ENCODE measurements around the gene FAHD2A. TPM values are rescaled to one million over a fixed set of nuclear protein-coding genes. Genes with fewer than 3 reads are reported as not detected.

Gene FAHD2A
- total RNA-seq, 2 experiments from 2014 or later = 34.8 to 38.2 TPM

- Mint-ChIP-seq H3K27me3 (peaks cover 2% of the 10 kb centered on the region), H3K4me1 (no peaks in the 10 kb centered on the region), H3K36me3 (no peaks in the 10 kb centered on the region), H3K27ac (no peak overlapping the region), H3K9me3 (no peaks in the 10 kb centered on the region), H3K4me3 (no peak overlapping the region)
- ATAC-seq (ENCODE audit: low read depth) (no peak), DNase-seq (no peak)
- POLR2A ChIA-PET = no interaction called here
These were observed 21.0 kb upstream of the FAHD2A start for GRCh38 chr2:95381212-95382191.

DNA sequence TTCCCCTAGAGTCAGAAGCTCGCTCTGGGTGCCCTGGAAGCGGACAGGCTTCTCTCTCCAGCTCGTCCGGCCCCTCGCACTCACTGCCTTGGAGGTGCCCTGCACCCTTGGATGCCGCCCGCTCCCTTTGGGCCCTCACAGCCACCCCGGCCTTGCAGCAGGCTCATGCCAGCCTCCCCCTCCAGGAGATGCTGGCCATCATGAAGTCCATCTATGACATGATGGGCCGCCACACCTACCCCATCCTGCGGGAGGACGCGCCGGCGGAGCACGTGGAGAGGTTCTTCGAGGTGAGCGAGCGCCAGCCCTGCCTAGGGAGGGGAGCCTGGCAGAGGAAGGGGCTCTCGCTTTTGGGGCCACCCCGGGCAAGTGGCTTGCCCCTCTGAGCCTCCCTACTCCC is 20.3 kb upstream of the FAHD2A start:
- DNase-seq (no peak), ATAC-seq (ENCODE audit: low read depth) (no peak)
- Mint-ChIP-seq H3K36me3 (no peaks in the 10 kb centered on the region), H3K4me1 (no peaks in the 10 kb centered on the region), H3K4me3 (no peak overlapping the region), H3K27ac (no peak overlapping the region), H3K27me3 (no peaks in the 10 kb centered on the region), H3K9me3 (no peaks in the 10 kb centered on the region)
- POLR2A ChIA-PET = no interaction called here

DNA sequence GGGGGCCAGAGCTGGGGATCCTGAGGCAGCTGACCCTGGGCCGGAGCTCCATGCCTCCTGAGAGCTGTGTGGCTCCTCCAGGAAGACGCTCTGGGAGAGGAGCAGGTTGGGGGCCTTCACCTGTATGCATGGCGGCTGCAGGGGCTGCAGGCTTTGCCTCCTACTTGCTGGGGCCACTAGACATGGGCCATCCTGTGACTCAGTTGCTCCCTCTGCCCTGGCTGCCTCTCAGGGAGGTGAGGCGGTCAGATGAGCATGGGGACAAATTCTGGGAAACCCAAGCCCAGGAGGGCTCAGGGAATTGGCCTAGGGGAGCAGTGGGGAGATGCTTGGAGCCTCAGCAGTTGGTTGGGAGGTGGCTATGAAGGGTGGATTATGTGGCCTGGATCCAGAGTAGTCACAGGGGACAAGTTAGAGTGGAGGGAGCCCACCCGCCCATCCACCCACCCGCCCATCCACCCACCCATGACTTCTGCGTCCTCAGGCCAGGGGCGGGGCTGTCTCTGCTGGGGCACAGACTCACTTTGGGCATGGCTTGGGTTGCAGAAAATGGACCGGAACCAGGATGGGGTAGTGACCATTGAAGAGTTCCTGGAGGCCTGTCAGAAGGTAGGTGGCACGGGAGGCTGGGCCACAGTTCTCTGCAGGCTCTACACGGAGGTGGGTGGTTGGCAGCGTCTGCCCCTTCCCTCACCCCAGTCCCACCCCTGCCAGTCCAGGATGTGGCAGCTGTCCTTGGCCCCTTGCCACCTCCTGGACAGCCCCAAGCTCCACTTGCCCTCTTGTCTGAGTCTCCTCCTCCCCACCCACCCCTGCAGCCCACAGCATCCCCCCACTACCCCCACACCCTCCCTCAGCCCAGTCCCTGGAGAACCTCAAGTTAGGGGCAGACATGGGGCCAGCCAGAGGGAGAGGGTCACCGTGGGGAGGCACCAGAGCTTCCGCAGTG is 19.5 kb upstream of the FAHD2A start:
- H3K4me1 Mint-ChIP-seq = no peaks in the 10 kb centered on the region
- DNase-seq (no peak), ATAC-seq (ENCODE audit: low read depth) (no peak)
- no peak overlapping the region for H3K27ac Mint-ChIP-seq
- no peaks in the 10 kb centered on the region for H3K27me3 Mint-ChIP-seq
- POLR2A ChIA-PET = no interaction called here
- H3K36me3 Mint-ChIP-seq = no peaks in the 10 kb centered on the region
- H3K4me3 Mint-ChIP-seq = no peak overlapping the region
- H3K9me3 Mint-ChIP-seq = no peaks in the 10 kb centered on the region

DNA sequence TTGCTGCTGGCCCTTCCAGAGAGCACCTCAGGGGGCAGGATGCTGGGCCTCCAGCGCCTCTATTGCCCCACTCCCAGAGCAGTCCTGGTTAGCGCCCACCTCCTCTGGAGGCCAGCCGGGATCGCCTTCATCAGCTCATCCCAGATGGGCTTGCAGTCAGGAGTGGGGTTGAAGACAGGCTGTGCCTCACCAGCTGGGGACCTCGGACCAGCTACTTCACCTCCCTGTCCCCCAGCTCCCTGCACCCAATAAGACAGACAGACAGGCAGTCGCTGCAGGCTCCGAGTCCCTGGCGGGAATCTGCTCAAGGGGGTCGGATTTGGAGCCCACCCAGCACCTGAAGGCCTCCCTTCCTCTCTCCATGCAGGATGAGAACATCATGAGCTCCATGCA is 18.9 kb upstream of the FAHD2A start:
- Mint-ChIP-seq H3K27ac (no peak overlapping the region), H3K4me3 (no peak overlapping the region), H3K4me1 (no peaks in the 10 kb centered on the region), H3K9me3 (no peaks in the 10 kb centered on the region), H3K36me3 (no peaks in the 10 kb centered on the region), H3K27me3 (no peaks in the 10 kb centered on the region)
- no peak for ATAC-seq (ENCODE audit: low read depth)
- POLR2A ChIA-PET = no interaction called here
- DNase-seq = no peak

DNA sequence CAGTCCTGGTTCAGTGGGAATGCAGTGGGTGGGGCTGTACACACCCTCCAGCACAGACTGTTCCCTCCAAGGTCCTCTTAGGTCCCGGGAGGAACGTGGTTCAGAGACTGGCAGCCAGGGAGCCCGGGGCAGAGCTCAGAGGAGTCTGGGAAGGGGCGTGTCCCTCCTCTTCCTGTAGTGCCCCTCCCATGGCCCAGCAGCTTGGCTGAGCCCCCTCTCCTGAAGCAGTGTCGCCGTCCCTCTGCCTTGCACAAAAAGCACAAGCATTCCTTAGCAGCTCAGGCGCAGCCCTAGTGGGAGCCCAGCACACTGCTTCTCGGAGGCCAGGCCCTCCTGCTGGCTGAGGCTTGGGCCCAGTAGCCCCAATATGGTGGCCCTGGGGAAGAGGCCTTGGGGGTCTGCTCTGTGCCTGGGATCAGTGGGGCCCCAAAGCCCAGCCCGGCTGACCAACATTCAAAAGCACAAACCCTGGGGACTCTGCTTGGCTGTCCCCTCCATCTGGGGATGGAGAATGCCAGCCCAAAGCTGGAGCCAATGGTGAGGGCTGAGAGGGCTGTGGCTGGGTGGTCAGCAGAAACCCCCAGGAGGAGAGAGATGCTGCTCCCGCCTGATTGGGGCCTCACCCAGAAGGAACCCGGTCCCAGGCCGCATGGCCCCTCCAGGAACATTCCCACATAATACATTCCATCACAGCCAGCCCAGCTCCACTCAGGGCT is 17.5 kb upstream of the FAHD2A start:
- no peaks in the 10 kb centered on the region for H3K9me3 Mint-ChIP-seq
- no peak overlapping the region for H3K4me3 Mint-ChIP-seq
- DNase-seq = no peak
- H3K27ac Mint-ChIP-seq = no peak overlapping the region
- POLR2A ChIA-PET = no interaction called here
- H3K27me3 Mint-ChIP-seq = no peaks in the 10 kb centered on the region
- no peak for ATAC-seq (ENCODE audit: low read depth)
- H3K36me3 Mint-ChIP-seq = no peaks in the 10 kb centered on the region
- H3K4me1 Mint-ChIP-seq = no peaks in the 10 kb centered on the region

DNA sequence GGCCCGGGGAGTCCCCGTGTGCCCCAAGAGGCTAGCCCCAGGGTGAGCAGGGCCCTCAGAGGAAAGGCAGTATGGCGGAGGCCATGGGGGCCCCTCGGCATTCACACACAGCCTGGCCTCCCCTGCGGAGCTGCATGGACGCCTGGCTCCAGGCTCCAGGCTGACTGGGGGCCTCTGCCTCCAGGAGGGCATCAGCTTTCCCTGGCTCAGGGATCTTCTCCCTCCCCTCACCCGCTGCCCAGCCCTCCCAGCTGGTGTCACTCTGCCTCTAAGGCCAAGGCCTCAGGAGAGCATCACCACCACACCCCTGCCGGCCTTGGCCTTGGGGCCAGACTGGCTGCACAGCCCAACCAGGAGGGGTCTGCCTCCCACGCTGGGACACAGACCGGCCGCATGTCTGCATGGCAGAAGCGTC is 16.9 kb upstream of the FAHD2A start:
- Mint-ChIP-seq H3K4me3 (no peak overlapping the region), H3K9me3 (no peaks in the 10 kb centered on the region), H3K27me3 (no peaks in the 10 kb centered on the region), H3K27ac (no peak overlapping the region), H3K36me3 (no peaks in the 10 kb centered on the region), H3K4me1 (no peaks in the 10 kb centered on the region)
- DNase-seq = no peak
- POLR2A ChIA-PET = no interaction called here
- no peak for ATAC-seq (ENCODE audit: low read depth)

DNA sequence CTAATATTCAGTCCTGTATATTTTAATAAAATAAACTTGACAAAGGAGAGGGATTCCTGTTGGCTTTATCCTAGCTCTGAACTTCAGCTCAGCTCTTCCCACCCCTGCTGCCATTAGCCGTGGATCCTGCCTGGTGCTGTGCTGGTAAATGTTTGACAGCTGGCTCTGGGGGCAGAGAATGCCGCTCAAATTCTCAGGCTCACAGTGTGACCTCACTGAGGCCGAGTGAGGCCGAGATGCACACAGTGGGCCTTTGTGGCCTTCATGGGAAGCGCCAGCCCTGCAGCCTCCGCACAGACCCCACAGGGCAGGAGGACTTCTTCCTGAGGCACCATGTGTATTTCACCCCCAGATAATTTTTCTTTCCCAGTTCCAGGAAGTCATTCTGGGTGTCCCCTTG is 16.5 kb upstream of the FAHD2A start:
- Mint-ChIP-seq H3K9me3 (no peaks in the 10 kb centered on the region), H3K27me3 (no peaks in the 10 kb centered on the region), H3K27ac (no peak overlapping the region), H3K4me1 (no peaks in the 10 kb centered on the region), H3K4me3 (no peak overlapping the region), H3K36me3 (no peaks in the 10 kb centered on the region)
- ATAC-seq (ENCODE audit: low read depth) (no peak), DNase-seq (no peak)
- POLR2A ChIA-PET = no interaction called here

- no peaks in the 10 kb centered on the region for H3K9me3 Mint-ChIP-seq
- no peaks in the 10 kb centered on the region for H3K4me1 Mint-ChIP-seq
- H3K36me3 Mint-ChIP-seq = no peaks in the 10 kb centered on the region
- no peak for DNase-seq
- POLR2A ChIA-PET = no interaction called here
- H3K27ac Mint-ChIP-seq = no peak overlapping the region
- ATAC-seq (ENCODE audit: low read depth) = no peak
- no peaks in the 10 kb centered on the region for H3K27me3 Mint-ChIP-seq
- H3K4me3 Mint-ChIP-seq = no peak overlapping the region
These were observed 15.2 kb upstream of the FAHD2A start for GRCh38 chr2:95387358-95387757.

GRCh38 chr2:95388091-95388692 is 14.3 kb upstream of the FAHD2A start:
- Mint-ChIP-seq H3K27me3 (no peaks in the 10 kb centered on the region), H3K27ac (no peak overlapping the region), H3K36me3 (no peaks in the 10 kb centered on the region), H3K9me3 (no peaks in the 10 kb centered on the region), H3K4me1 (no peaks in the 10 kb centered on the region), H3K4me3 (no peak overlapping the region)
- DNase-seq (no peak), ATAC-seq (ENCODE audit: low read depth) (no peak)
- POLR2A ChIA-PET = interaction anchor here (1.4 kb wide), 1 partner anchor 14 kb away, joined by 4 read pairs; the partner anchor contains the start of gene FAHD2A

- no peak overlapping the region for H3K27ac Mint-ChIP-seq
- no peaks in the 10 kb centered on the region for H3K9me3 Mint-ChIP-seq
- no peaks in the 10 kb centered on the region for H3K27me3 Mint-ChIP-seq
- H3K4me3 Mint-ChIP-seq = no peak overlapping the region
- no peaks in the 10 kb centered on the region for H3K36me3 Mint-ChIP-seq
- ATAC-seq (ENCODE audit: low read depth) (peak; percentile 25), DNase-seq (no peak)
- no peaks in the 10 kb centered on the region for H3K4me1 Mint-ChIP-seq
- POLR2A ChIA-PET = interaction anchor here (1.4 kb wide), 1 partner anchor 14 kb away, joined by 4 read pairs; the partner anchor contains the start of gene FAHD2A
These were observed 13.7 kb upstream of the FAHD2A start for GRCh38 chr2:95388856-95389244.

DNA sequence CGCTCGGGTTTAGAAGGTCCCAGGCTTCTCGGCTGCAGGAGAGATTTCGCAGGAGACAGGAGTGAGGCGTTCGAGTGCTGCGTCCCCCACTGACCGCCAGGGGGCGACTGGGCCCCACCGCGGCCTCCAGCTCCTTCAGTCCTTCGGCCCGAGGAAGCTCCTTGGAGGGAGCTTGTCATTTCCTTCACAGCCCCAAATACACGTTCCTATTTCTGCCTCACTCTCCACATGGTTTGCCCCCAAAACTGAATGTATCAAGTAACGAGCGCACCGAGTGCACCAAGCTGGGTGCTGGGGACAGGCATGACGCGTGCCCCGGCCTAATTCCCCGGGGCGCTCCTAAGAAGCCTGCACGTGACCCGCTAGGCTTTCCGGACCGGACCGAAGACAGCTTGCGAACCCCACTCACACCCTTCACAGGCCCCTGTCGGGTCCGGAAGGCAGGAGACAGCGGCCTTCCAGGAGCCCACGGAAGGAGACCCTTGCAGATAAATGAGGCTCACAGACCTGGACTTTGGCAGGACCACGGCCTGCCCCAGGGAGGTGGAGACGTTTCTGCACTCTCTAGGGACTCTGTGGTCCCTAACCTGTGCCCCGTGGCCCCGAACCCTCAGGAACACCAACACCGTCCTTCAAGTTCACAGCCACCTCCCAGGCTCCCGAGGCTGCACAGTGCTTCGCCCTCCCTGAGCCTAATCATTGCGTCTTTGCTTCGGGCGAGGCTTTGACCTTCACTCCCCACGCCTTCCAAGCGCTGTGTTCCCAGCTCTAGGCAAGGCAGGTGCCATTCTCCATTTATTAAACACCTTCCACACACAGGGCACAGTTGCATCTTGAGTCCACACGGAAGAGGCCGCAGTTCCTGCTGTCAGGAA is 13.0 kb upstream of the FAHD2A start:
- Mint-ChIP-seq H3K27me3 (no peaks in the 10 kb centered on the region), H3K9me3 (no peaks in the 10 kb centered on the region), H3K4me3 (no peak overlapping the region), H3K4me1 (no peaks in the 10 kb centered on the region), H3K36me3 (no peaks in the 10 kb centered on the region), H3K27ac (no peak overlapping the region)
- DNase-seq (peak; percentile 76), ATAC-seq (ENCODE audit: low read depth) (peak; percentile 72)
- POLR2A ChIA-PET = interaction anchor here (1.4 kb wide), 1 partner anchor 13 kb away, joined by 4 read pairs; the partner anchor contains the start of gene FAHD2A

DNA sequence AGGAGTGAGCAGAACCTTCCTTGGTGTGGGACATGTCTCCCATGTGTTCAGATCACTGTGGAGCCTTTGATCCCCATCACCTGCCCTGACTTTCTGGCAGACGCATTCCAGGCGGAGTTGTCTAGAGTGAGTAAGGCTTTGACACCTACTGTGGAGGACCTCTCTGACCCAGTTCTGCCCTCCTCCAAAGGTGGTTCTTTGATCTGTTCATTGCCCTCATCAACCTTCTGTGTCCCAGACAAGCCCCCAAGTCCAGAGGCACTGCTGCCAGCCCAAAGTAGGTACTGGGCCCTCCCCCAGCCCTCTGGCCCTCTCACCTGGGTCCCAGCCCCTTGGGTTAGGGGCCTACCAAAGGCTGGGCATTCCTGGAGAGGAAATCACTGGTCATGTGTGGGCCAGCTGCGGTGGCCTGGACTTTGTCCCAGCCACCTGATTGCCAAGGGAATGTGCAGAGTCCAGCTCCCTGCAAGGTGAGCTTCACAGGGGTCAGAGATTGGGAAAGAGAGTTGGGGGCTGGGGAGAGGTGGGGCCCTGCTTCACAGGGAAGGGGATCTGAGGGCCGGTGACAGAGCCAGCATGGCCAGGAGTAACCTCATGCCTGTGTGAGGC is 12.1 kb upstream of the FAHD2A start:
- H3K36me3 Mint-ChIP-seq = no peaks in the 10 kb centered on the region
- no peak for DNase-seq
- POLR2A ChIA-PET = no interaction called here
- ATAC-seq (ENCODE audit: low read depth) = no peak
- no peaks in the 10 kb centered on the region for H3K4me1 Mint-ChIP-seq
- H3K9me3 Mint-ChIP-seq = no peaks in the 10 kb centered on the region
- H3K27ac Mint-ChIP-seq = no peak overlapping the region
- no peak overlapping the region for H3K4me3 Mint-ChIP-seq
- no peaks in the 10 kb centered on the region for H3K27me3 Mint-ChIP-seq
